NCI-H510A (cell line): ENCODE measurements around the gene HTRA2.

Experiments used
- DNase-seq: peaks from one replicate; lab custom pipeline; 2025; lab: John Stamatoyannopoulos, UW

Gene HTRA2

GRCh38 chr2:74515981-74516633 lies 13.6 kb upstream of the HTRA2 start:
- DNase-seq, result peak; percentile 50

DNA sequence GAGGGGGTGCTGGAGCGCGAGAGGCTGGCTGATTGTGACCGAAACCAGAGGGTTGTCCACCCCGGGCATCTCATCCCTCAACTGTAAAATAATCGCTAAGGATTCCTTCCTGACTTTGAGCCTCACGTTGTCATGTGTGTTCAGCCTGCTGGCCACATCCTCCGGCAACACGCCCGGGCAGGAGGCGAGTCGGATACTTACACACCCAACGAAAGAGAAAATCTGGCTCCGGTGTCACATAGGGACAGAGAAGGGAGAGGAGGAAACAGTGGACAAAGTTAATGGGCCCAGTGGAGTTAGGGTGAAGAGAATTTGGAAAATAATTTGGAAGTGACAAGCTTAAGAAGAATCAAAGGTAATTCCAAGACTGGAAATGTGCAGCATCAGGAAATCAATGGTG lies 13.1 kb upstream of the HTRA2 start:
- no peak for DNase-seq

DNA sequence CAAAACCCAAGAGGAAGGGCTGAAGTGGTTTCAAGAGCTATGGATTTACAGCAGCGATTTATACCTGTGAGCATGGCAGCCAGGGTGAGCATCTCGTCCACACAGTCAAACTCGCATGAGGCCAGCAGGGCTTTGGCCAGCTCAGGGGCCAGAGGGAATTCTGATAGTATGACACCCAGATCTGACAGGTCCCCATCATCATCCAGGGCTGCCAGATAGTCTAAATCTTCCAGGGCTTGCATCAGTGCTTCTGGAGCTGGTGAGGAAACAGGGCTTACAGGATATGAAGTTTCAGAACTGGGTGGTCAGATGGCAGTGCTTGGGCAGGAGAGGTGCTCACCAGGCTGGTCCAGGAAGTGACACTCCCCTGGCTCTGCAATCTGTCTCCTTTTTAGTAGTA lies 7.2 kb upstream of the HTRA2 start:
- DNase-seq, result no peak

DNA sequence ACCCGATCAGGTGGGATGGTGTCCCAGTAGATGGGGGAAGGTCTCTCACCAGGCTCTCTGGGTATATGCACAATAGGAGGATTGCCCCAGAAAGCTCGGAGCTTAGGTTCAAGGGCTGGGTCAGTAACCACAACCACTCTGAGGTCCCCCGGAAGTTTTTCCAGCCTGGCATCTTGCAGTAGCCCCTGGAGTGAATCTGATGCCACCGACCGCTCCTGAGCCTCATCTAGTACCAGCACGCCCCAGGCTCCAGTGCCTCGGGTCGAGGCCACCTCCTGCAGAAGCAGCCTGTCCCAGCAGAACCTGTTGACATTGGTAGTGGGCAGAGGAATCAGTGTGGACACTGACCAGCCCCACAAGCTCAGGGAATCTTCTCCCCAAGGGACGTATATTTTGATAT lies 5.7 kb upstream of the HTRA2 start:
- no peak for DNase-seq

GRCh38 chr2:74524955-74525716 lies 4.6 kb upstream of the HTRA2 start:
- DNase-seq, result no peak

DNA sequence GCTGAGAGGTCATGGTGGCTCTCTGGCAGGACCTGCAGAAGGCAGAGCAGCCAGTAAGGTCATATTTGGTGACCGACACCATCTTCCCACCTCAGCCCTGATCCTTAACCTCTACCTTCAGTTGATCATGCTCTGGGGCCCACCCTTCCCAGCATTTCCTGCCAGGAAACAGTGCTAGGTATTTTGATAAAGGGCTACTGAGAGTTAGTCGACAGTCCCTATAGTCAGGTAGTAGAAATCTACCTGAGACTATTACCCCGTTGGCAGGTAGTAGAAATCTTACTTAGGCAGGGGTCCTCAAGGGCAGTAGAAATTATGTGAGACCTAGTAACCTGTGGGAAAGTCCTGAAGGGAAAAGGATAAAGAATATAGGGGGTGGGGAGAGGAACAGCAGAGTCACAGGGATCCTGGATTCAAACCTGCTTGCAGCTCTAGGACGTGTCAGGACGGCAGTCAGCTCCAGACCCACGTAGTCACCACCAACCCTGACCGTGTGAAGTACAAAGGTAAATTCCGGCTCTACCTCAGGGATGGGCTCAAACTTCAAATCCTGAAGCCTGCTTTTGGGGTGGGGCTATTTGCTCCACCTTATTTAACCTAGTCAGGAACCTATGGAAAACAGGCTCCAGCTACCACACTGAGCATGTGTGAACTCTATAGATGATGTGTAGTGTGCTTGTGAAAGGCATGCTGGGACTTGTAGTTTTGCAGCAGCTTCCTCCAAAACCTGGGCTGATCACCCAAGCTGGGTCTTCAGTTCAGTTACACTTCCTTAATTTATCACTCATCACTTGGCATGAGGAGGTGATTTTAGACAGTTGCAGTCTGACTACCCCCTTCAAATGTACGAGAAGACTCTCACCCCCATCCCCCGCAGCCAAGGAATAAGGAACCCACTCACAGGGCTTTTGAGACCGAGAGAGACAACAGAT lies 3.8 kb upstream of the HTRA2 start, which contains the start of gene DQX1:
TSS of gene DQX1 (minus strand) at position 515 of the 932 bp plus-strand sequence. CDS start at position 13, 502 bp downstream.
- DNase-seq, result no peak

- no peak for DNase-seq
Observed at GRCh38 chr2:74526649-74527230, 3.0 kb upstream of the HTRA2 start.

DNA sequence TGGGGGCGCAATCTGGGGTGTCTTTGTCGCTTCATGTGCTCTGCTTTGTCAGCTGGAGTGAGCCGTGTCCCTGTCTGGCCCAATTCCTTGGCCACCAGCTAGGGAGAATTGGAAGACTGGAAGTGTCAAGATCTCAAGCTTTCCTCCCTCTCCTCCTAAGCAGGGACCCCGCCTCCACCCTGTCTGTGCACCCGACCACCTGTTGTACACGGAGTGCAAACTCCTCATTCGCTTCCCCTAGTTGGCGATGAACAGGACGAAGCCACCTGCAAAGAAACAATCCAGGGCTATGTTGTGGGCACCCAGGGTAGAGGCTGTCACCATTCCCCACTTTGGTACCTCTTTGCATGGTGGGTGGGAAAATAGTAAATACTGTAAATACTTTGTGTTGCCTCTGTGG lies 2.0 kb upstream of the HTRA2 start:
- DNase-seq, result no peak

DNA sequence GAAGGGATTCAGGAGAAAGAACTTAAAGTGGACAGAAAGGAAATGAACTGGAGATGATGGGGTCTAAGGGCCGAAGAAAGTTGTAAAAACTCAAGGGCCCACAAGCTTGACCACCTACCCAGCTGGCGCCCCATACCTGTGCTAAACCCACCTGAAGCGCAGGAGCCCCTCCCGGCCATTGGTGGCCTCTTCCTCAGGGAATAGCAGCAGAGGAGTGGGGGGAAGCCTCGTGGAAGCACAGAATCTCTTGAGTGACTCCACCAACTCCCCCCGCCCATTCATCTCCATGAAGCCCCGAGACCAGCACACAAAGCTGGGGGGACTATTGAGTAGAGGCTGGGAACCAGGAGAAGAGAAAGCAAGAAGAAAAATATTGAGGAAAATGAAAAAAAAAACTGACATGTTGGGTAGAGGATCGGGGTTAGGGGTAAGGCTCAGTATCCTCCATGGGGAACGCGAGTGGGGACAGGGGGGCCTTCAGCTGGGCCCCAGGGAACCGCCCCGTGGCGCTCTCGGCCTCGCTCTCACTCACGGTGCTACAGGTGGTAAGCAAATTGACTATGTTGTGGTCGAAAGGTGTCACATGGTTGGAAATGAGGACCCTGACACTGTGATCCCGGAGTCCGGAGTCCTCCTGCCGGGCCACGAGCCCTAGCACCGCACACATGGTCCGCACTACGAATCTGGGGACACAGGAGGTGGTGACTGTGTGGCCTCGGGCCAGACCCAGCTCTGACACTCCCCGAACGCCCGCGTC lies 955 bp upstream of the HTRA2 start:
- DNase-seq, result no peak

- DNase-seq, result no peak
Observed at GRCh38 chr2:74530239-74531187, 780 bp downstream of the HTRA2 start.

DNA sequence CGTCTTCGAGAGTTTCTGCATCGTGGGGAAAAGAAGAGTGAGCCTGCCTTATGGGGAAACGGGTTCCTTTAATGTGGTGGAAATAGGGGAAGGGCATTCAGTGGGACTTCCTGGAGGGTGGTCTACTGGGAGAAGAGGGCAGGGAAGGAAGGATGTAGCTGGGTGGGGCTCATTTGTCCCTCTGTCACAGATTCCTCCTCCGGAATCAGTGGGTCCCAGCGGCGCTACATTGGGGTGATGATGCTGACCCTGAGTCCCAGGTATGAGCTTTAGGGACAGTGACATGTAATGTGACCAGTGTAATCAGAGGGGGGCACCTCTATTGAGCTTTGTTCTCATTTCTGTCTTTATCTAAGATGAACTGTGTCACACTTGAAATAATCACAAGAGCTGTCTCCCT lies 1.9 kb downstream of the HTRA2 start:
- DNase-seq, result no peak

DNA sequence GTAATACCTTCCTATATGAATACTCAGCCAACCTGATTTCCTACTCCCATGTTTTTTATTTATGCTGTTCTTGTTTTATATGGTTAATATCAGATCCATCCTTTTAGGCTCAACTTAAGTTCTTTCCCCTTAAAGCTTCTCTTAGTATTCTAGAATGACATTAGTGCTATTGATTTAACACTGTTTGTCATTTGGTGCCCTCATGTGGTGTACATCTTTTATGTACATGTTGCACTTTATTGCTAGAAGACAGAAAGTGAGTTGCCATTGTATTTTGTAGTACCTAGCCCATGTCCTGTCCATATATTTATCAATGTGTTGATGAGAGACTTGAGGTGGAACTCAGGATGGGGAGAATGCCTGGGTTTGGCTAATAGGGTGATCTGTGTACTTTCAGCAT lies 2.5 kb downstream of the HTRA2 start:
- DNase-seq, result no peak

DNA sequence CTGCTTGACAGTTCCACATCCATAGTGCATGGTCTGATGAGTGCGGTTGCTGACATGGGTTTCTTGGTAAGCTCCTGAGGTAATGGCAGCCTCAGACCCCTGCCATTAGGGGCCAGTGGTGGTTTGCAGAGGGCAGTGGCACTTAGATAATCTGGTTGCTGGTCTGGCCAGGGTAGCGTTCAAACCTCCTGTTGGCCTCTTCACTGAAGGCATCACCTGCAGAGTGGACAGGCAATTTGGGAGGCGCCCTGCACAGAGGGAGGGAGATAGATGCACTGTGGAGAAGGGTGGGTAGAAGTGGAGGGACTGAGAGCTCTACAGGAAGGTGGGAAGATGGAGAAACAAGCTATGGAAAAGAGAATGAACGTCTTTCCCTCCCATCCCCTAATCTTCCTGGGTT lies 3.7 kb downstream of the HTRA2 start:
- DNase-seq, result no peak

- DNase-seq, result no peak
Observed at GRCh38 chr2:74534411-74534810, 4.7 kb downstream of the HTRA2 start.

- no peak for DNase-seq
Observed at GRCh38 chr2:74535440-74535965, 5.8 kb downstream of the HTRA2 start.

DNA sequence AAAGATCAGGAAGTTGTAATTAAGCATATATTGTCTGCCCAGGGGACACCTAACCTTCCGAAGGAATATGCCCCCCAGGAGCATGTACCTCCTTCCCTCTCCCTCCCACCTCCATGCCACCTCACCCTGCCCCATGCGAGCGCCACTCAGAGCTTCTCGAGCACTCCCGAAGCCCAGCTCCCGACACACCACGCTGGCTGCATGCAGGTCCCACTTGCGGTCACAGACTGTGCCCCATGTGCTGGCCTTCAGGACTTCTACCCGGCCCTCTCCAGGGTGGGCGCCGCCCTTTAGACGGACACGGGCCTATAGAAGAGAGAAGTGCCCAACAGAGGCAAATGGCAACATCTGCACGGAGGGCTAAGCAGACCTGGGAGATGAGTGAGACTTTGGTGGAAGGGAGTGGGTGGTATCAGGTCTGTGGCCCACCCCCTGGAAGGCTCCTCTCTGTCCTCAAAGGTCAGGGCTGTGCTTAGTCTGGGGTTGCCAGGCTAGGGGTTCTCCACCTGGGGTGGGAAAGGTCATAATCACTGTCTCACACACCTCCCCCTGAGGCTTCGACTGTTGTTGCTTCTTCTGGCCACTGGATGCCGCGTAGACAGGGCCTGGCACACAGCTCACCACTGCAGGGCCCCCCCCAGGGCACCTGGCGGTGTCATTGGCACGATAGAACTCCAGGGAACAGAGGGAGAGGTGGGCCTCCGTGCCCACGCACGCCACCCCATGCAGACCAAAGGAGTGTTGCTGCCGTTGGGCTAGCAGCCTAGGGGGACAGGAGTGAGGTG lies 6.6 kb downstream of the HTRA2 start:
- no peak for DNase-seq

DNA sequence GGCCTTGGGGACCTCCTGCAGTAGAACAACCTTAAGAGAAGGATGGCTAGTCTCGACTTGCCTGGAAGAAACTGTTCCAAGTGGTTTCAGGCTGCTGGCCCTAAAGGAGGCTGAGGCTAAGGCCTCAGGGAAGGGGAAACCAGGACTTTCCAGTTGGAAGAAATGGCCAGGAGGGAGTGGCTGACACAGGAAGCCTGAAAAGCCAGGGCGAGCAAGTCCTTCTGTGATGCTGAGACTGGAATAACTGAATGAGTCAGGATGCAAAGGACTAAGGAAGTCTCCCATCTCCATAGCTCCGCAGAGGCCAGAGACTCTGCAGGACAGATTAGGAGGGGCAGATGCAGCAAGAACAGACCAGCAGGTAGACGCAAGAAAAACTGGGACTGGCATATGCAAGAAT lies 7.4 kb downstream of the HTRA2 start:
- DNase-seq, result no peak

DNA sequence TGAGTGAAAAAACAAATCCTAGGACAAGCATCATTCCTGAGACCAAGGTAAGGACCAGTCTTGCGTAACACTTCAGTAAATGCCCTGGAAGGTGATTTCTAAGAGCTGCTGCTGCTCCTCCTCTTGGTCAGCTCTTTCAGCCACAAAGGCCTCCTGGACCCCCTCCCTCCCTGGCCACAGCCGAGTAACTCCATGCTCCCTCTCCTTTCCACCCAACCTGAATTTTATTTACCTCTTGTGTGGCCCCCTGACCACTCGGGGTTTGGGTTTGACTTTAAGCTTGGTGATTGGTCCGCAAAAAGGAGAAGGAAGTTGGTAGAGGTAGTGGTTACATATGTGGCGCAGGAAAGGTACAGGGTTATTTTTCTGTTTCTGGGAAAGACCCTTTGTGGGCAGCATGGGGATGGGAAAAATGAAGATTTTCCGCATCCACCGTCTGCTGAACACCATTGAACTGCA lies 9.2 kb downstream of the HTRA2 start:
- no peak for DNase-seq

- DNase-seq, result no peak
Observed at GRCh38 chr2:74540291-74540690, 10.6 kb downstream of the HTRA2 start.
